Measurements from ENCODE around the gene PARD3B.

The PARD3B gene

DNA sequence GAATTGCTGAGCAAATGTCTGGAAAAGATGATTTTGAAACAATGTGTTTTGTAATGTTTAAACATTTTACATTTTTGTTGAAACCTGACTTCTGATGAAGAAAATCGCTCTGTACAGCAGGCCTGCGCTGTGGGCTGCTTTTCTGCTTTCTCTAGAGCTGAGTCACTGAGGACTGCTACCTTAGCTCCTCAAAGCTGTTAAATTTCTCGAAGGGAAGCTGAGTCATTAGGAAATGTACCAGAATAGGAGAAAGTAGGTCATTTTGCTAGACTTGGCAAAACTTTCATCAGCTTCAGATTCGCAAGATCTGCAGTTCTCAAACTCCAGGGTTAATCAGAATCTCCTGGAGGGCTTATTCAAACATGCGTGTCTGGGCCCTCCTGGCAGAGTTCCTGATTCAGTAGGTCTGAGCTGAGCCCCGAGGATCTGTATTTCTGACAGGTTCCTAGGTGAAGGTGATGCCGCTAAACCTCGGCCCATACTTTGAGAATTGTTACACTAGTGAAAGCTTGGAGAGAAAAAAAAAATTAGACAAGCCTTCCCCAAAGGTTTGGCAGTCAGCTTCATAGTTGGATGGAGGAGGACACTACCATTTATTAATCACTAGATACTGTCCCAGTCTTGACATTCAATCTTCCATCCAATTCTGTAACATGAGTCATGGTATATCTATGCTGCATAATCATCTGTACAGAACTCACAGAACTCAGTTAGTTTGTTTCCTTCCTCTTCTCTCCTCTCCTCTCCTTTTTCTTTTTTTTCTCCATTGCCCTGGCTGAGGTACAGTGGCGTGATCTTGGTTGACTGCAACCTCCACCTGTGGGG lies 297.6 kb downstream of the PARD3B start:
- no peak for DNase-seq (ENCODE audit: low spot score)

DNA sequence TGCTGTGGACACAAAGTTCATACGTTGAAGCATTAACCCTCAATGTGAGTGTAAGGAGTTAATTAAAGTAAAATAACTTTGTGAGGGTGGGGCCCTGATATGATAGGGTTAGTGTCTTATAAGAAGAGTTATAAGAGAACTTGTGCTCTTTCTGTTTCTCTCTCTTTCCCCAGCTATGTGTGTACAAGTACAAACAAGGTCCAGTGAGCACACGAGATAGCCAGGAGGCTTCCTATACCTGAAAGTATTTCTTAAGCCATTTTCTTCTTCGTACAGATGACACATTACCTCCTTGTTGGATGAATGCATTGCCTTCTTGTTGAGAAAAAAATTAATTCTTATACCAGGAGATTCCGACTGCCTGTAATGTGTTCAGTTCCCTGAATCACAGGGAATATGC lies 301.2 kb downstream of the PARD3B start:
- DNase-seq (ENCODE audit: low spot score) = no peak

DNA sequence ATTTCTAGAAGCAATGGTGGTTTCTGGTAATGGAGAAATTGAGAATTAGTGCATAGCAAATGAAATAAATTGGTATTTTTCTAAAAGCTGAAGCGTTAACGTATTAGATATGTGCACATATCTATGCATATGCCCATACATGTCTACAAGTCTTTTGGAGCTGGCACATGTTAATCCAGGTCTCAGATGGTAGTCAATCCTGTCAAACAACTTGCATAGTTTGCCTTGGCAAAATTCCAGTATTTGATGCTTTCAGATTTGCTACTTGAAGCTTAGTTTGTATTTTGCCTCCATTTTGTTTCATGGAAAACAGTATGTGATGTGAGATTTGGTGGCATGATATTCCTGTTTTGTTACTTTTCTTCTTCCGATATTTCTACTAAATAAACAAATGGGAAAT lies 304.6 kb downstream of the PARD3B start:
- no peak for DNase-seq (ENCODE audit: low spot score)

DNA sequence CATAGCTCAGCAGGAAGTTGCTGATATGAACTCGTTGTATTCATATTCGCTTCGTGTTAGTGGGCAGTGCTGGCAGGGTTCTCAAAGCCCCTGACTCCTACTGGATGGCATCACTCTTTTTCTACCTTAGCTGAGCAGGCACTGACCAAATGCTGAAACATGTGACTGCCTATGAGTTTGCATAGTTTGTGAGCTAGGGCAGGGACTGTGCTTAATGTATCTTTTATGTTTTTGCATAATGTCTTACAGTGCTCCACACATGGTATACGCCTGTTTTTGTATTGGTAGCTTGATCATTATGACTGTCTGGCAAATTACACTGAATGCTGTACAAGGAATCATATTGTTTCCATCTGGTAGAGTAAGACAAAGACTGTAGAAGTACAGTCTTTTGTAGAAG lies 305.3 kb downstream of the PARD3B start:
- DNase-seq (ENCODE audit: low spot score) = no peak

DNA sequence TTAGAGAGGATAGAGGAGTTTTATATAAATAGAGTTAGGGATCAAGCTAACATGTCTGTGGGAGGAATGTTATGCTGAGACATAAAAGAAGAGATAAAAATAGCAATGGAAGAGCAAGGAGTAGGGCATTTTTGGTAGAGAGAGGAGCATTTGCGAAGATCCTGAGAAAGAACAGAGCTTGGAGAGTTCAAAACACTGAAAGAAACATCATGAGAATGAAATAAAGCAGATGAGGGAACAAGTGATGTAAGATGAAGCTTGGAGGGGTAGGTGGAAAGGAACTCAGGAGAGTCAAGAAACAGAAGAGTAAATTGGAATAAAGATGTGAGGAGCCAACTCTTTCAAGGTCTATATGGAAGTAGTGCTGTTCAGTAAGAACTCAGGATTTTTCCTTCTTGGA lies 308.6 kb downstream of the PARD3B start:
- DNase-seq (ENCODE audit: low spot score) = no peak

DNA sequence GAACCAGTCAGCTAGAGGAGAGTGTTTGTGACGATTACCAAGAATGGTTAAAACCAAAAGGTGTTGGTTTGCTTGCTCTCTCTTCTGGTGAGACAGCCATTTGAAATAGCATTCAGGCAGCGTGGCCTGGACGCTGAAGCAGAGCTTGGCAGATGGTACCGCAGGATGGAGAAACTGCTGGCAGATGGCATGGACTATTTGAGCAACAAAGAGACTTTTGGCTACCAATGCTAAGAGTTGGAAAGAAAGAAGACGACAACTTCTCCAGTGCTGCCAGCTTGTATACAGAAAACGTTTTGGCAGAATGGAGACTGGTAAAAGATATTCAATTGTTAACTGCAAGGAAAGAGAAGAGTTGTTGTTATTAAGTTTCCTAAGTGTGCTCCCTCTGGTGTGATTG lies 315.0 kb downstream of the PARD3B start:
- DNase-seq (ENCODE audit: low spot score) = no peak

DNA sequence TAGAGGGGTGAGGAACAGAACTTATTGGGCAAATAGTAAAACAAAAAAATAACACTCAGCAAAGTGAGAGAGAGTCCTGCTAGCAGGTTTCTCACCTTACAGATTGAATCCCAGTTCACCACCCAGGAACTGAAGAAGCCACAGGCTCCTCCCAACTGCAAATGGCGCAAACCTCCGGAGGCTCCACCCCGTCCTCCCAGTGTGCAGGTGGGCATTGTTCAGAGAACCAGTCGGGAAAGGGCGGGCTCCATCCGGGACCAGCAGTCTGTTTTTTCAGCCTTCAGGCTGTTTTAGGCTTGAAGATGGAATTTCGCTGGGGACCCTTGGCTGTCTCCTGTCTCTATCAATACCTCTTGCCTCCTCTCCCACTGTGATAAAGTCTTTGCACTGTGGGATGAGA lies 317.5 kb downstream of the PARD3B start:
- no peak for DNase-seq (ENCODE audit: low spot score)

DNA sequence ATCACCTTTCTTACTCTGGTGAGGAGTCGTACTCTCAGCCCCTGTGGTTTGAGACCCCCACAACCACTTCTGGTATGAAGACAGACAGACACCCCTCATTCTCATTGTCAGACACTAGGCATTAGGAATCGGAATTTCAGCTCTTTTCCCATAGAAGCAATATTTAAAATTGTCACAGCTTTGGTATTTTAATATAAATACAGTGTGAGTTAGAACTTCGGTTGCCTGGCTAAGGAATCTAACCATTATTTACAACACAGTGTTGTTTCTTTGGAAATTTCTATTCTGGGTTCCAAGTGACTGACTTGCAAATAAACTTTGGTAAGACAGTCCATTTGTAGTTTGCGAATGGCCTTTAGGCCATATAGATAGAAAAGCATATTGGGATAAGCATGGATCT lies 318.1 kb downstream of the PARD3B start:
- DNase-seq (ENCODE audit: low spot score) = no peak

DNA sequence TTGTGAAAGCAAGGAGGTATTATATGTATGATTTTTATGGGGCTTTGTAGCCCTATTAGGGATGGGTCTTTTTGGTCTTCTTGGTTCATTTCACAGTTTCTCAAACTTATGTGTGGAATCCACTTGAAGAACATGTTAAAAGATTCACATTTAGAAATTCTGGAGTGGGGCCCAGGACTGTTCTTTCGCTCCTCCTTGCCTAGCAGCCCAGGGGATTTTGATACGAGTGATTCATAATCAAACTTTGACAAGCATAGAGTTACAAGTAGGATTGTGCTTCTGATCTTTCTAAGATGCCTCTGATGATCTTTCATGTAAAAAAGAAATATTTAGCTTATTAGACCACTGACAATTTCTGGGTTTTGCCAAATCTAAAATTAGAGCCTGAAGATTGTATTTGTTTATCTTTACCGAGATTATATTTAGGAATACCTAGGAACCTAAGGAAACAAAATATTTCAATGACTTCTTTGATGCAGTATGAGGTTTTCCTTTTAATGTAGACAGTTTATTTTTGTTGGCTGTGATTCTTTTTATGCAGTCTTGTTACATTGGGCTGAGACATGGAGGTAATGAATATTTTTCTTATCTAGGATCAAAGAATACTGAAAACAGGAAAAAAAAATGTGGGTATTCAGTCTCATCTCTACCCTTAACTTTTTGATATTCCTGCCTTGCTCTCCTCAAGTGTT lies 324.0 kb downstream of the PARD3B start:
- DNase-seq (ENCODE audit: low spot score) = no peak

DNA sequence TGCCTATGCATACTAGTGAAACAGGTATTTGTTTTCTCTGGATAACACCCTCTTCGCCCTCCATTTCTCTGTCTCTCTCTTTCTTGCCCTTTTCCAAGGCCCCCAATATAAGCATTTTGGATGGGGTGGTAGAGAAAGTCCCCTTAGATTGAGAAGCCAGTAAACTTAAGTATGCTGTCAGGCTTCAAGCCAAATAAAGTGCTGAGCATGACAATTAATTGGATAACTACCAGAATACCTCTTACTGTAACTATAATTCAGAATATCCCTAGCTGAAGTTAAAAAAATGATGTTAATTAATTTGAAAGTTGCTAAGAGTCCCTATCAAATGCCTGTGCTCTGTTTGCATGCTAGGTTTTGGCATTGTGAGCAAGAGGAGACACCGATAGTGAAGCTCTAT lies 324.8 kb downstream of the PARD3B start:
- DNase-seq (ENCODE audit: low spot score) = no peak

DNA sequence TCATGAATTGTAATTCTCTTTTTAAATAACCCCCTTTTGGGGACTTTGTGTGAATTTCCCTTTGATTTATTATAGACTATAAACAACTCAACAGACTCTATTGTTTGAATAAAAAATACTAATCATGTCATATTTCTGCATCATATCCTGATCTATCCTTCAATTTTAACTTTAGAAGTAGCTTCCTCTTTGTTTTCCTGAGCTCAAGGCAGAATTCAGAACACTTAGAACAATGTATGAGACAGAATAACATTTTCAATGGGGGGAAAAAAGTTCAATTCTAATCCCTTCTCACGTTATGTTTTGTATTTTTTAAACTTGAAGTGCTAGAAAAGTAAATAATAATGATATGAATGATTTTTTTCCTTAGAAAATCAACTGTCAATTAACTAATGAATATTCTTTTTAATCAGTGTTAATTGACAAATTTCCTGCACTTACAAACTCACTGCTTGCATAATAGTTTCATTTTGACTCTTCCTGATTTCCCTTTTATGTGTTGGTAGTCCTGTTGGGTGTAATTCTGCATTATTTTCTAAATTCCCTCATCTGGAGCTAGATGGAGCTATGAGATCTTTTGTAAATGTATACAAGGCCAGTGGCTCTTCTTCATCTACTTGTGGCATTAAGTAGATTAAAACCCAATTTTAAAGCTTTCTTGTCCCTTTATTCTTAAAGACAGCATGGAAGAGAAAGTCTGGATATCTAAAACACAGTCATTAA lies 326.1 kb downstream of the PARD3B start:
- no peak for DNase-seq (ENCODE audit: low spot score)

DNA sequence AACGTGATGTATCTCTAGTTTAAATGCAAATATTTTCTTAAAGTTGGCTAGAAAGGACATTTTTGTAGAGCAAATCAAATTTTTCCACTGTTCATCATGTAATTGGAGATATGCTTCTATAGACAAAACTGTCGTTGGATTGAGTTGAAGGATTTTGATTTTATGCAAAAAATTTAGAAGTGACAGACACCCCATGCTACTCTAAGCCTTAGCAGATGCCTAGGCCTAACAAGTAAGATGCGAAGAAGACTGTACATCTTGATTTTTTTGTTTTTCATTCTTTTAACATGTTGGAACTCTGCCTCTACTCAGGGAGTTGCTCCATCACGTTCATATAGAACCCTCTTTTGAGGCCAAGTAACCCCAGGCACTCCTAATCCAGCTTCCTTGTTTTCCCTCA lies 331.0 kb downstream of the PARD3B start:
- DNase-seq (ENCODE audit: low spot score) = no peak

DNA sequence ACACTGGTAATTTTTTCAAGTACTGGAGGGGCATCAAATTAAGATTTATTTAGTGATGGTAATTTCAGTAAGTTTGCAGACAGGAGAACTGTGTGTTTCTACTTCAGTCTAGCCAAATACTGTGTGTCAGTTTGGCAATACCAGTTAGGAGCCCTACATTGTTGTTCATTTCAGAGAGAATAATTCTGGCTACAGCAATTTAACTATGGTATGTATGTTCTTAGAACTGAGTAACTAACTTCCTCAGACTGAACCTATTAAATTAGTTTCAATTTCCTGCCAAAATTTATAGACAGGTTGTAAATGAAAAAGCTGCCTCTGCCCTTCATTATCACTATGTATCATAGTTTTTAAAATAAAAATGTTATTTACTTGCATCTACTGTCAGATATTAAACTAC lies 332.4 kb downstream of the PARD3B start:
- DNase-seq (ENCODE audit: low spot score) = no peak

DNA sequence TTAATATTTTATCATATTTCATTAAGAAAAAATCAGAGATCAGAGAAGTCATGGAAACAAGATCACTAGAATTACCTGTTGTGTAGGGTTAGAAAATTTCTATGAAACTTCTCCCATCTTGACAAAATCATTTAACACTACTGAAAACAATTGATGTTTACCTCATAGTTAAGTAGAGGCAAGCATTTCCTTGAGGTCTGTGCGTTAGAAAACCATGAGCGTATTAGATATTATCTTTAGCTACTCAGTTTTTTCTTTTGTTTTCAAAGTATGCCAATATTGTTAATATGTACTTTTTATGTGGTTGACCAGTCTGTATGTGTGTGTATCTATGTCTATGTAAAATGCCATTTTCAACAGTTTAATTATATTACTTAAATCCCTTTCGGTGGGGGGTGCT lies 335.7 kb downstream of the PARD3B start:
- no peak for DNase-seq (ENCODE audit: low spot score)

DNA sequence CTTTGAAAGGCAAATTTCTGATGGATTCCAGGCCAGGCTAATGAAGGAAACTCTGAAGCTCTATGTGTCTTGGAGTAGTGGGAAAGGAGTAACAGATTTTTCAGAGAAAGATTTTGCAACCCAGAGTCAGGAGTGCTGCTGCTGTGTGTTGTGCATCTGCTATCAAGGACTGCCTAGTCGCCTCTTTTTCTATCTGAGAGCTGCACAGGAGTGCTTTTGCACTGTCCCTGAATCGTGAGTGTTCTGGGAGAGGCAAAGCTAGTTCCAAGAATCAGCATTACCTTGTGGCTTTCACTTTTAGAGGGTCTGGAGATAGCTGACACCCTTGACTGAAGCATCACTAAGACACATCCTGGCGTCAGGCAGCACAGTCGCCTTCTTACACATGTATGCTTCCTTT lies 336.4 kb downstream of the PARD3B start:
- DNase-seq (ENCODE audit: low spot score) = no peak

DNA sequence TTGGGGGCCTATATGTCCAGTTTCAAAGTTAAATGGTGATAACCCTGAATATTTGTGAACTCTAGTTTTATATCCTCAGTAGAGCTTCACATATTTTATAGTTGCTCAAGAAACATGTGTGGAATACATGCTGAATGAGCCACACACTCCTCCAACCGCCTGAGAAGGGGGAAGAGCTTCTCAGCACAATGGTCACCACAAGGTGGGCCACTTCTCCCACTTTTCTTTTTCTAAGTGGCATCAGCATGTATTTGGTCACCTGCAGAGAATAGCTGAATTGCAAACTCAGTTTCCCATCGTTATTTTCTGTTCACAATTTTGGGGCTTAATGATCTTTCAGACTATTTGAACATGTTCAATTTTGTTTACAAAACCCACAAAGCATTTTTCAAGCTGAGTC lies 340.5 kb downstream of the PARD3B start:
- DNase-seq (ENCODE audit: low spot score) = no peak

DNA sequence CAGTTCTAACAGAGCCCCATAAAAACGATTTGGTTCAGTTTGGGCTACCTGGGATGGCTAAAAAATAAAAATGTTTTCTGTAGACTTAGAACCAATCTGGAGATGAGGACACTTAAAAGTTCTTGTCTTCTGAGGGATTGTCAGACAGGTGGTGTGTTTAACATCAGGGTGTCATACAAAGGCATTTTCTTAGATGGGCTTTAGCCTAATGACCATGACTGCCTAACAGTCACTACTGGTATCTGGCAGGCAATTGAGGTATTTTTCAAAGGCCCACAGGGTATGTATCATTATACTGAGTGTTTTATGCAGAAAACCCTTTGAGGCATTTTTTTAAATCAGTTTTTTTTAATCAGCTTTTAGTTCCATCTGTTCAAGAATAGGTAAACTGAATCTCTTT lies 341.4 kb downstream of the PARD3B start:
- DNase-seq (ENCODE audit: low spot score) = no peak

DNA sequence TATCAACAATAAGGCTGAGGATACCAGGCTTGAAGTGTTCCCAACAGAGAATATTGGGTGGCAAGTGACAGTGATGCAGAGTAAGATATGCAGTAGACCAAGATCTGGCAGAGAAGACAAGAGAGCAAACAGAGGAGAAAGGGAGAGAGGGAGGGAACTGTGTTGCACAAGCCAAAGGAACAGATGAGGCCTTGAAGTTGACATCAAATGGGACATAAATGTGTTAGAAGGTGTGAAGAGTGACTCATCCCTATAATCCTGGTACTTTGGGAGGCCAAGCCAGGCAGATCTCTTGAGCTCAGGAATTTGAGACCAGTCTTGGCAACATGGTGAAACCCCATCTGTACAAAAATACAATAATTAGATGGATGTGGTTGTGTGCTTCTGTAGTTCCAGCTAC lies 342.9 kb downstream of the PARD3B start:
- no peak for DNase-seq (ENCODE audit: low spot score)

DNA sequence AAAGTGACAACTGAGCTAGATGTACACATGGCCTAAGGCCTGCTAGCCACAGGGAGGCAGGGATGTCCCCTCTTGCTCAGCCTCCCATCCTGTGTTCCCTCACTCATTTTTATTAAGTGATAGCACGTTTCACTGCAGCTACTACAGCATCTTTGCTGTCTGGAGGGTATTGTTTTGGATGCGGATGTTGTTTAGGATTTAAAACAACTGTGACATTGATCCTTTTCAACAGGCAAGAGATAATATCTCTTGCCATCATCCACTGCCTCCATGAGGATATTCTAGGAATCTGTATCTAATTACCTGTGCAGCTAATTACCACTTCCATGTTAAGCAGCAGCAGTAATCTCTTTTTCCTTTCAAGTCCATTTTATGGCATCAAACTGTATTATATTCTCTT lies 345.4 kb downstream of the PARD3B start:
- DNase-seq (ENCODE audit: low spot score) = no peak

DNA sequence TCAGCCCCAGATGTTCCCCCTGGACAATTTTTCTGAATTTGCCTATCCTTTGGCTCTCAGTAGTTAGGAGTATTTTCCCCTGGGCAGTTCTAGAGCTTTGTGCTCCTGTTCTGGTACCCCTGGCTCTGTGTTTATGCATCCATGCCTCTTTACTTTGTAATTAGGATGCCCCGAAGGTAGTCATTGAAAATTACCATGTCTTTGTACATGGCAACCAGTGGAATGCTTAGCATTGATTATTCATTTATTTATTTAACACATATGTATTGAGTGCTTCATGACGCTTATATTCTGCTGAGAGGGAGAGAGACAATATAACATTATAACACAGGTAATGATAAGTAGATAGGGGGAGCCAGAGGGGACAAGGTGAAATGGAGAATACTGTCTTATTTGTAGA lies 346.5 kb downstream of the PARD3B start:
- DNase-seq (ENCODE audit: low spot score) = no peak

DNA sequence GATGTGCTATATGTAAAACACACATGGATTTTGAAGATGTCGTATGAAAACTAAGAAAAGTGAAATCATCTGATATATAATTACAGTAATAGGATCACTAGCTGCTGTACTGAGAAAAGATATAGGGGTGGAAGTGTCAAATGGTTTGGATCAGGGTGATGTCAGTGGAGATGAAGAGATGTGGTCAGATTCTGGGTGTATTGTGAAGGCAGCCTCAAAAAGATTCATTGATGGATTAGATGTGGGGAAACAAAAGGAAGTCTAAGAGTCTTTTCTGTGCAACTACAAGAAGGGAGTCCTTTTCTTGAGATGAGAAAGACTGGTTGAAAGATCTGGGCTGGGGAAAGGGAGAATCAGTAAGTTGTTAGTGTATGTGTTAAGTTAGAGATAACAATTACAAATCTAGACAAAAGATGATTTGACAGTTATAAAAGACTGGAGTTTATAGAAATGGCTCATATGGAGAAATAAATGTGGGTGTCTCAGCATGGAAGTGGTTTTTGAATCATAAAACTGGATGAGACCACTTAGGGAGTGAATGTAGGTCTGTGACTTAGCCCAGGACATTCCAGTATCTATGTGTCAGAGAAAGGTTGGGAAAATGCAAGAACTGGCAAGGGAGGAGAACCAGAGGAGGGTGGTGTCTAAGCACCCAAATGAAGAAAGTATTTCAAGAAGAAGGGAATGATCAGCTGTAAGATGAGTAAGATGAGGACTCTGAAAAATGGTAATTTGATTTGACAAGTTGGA lies 347.4 kb downstream of the PARD3B start:
- DNase-seq (ENCODE audit: low spot score) = no peak

DNA sequence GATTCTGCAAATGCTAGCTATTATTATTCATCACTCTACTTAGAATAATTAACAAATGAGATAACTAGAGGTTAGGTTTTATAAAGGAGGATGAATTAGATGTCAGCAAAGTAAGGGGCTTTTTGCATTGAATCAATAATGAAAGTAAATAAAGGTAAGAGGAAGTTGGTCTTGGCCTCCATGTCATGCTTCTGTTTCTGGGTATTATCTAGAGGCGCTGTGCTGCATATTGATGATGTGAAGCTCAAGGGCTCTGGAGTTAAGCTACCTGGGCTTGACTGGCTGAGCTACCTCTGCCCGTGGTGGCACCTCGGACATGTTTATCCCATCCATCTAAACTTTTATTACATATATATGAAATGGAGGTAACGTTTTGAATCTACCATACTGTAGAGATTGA lies 350.9 kb downstream of the PARD3B start:
- no peak for DNase-seq (ENCODE audit: low spot score)
